ENCODE results near the gene PARP15.
"Not testable (repeated sequence)": the region's sequence is repeated elsewhere in the genome, so short reads cannot be mapped to it uniquely, and the experiment has no call there.

The PARP15 gene

DNA sequence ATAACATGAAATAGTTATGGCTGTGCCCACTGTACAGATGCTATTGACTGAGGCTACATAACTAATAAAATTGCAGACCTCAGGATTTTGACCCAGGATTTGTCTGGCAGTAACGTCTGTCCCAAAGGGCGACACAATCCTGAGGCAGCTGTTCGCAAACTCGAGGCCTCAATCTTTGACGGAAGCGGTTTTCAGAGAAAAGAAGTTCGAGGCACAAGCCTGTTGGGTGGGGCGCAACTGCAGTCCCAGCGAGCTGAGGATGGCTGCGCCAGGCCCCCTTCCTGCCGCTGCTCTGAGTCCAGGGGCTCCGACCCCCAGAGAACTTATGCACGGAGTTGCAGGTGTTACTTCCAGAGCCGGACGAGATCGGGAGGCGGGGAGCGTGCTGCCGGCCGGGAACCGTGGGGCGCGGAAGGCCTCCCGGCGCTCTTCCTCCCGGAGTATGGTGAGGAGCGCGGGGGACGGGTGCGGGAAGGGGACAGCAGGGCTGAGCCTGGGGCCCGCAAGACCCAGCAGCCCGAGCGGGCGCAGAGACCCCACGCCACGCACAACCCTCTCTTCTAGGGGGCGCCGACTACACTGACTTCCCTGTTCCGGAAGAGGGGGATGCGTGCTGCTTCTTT, at the start of gene PARP15:
TSS of gene PARP15 (plus strand) at position 242 of the 623 bp plus-strand sequence. CDS start at position 260, 18 bp downstream.
- FAIRE-seq: no peak

DNA sequence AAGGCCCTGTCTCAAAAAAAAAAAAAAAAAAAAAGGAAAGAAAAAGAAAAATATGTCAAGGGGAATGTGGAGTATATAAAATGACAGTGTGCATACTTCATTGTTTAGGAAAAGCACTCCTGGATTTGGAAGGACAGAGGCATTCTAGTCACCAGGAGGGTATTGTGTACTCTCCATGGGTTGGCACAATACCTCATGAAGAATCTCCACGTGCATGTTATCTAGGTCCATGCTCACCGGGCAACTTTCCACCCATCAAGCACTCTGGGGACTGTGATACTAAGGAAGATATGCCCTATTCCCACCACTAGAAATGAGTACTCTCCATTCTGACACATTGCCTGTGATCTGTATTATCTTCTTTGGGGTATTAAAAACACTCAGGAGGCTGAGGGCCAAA, 47.3 kb upstream of the PARP15 start:
- no peak for FAIRE-seq

DNA sequence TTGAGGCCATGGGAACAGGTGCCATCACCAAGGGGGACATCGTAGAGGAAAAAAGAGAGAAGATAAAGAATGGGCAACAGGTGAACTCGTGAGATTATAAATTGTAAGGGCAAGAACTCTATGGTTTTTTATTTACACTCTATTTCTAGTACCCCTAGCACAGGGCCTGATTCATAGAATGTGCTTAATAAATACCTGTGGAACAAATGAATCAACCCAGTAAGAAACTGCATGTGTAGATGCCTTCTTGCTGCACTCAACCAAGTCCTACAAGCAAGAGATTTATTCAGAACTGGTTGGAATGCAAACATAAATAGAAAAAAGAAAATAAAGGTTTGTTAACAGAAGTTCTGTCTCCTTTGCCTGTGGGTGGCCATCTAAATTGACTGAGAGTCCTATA, 44.0 kb upstream of the PARP15 start:
- FAIRE-seq: no peak

DNA sequence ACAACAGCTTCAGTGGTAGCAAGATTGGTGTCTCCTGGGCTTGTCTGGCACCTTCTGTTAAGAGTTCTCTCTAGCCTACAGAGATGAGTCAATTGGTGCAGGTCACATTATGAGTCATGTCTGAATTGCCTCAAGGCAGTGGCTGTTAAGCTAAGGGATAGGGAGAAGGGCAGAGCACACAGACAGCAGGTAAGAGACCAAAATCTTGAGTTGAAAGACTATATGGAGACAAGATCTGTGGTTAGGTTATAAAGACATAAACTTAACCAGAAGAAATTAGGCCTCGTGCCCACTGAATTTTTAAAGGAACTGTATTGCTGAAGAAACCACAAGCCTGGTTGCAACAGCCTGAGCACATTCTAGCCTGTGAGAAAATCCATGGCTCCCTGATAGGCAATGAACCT, 43.5 kb upstream of the PARP15 start:
- no peak for FAIRE-seq

DNA sequence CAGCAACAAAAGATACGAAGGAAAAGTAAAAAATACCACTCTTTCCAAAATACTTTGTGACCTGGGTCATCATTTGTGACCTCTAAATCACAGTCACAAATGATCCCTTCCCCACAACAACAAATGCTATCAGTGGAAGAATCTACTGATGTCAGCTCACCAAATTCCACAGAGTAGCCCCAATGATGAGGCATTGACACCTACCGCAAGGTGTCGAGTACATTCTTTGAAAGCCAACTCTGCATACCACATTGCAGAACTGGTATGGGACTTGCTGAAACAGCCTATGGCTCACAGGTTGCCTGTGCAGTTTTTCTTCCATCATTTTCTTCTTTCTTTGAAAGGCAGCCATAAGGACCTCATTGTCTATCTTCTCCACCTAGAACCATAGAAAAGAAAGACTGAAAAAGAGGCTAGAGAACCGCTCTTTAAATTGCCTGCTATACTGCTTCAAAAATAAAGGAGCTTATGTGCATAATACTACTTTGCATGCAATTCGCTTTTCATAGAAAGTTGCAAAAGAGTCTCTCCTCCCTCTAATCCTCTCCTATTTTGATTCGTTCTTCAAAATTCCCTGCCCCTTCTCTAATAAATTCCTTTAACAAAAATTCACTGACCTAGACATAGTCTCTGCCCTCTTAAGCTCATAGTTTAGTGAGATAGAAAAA, 41.4 kb upstream of the PARP15 start:
- FAIRE-seq: no peak

DNA sequence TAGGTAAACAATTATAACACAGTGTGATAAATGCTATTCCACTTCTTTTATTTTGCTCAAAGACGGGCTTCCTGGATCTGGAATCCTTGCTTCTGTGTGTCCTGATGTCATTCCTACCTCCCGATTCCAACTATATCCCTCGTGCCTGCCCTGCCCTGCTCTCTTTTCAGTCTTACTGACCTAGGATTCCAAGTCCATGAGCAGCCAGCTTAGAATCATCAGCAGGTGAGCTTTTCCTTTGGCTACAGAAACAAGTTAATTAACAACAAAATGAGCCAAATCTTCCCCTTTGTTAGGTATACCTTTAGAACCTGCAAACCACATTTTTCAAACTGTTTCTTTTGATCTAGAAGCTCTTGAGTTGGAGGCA, 40.8 kb upstream of the PARP15 start:
- no peak for FAIRE-seq

DNA sequence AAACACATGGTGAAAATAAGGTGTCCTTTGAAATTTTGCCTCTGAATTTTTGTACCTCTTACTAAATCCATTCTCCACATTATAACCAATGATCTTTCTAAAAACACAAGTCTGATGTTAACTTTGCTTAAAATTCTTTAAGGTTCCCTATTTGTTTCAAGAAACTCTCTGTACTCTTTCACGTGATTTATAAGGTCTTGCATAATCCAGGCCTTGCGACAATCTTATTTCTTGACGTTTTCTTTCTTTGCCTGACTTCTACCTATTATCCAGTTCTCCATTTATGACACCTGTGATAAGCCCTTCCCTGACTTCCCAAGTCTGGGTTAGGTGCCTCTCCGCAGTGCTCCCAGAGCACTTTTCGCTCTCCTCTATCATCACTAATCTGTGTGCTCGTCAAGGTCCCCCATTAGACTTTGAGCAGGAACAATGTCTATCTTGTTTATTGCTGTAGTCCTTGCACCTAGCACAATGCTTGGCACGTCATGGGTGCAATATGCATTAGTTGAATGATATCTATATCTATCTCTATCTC, 38.4 kb upstream of the PARP15 start:
- FAIRE-seq: no peak

DNA sequence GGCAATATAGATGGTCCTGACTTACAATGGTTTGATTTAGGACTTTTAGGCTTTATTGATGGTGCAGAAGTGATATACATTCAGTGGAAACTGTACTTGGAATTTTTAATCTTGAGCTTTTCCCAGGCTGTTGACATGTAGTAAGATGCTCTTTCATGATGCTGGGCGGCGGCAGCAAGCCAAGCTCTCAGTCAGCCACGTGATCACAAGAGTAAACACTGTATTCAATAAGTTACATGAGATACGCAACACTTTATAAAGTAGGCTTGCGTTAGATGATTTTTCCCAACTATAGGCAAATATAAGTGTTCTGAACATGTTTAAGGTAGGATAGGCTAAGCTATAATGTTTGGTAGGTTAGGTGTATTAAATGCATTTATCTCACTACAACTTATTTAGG, 31.3 kb upstream of the PARP15 start:
- no peak for FAIRE-seq

DNA sequence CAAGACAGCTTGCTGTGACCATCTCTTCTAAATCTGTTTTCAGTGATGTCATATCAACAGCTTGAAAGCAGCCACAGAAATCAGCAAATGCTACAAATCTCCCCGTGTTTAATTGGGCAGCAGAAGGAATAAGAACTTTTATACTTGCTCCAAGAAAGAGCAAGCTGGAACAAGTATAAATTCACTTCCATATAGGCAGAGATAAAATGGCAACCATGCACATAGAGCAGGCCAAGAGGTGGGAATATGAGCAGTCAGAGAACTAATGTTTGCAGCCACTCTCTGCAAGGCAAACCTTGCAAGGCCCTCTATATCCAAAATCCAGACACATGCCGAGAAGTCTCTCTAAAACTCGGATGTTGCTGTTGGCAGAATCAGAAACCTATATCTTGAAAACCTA, 29.4 kb upstream of the PARP15 start:
- no peak for FAIRE-seq

DNA sequence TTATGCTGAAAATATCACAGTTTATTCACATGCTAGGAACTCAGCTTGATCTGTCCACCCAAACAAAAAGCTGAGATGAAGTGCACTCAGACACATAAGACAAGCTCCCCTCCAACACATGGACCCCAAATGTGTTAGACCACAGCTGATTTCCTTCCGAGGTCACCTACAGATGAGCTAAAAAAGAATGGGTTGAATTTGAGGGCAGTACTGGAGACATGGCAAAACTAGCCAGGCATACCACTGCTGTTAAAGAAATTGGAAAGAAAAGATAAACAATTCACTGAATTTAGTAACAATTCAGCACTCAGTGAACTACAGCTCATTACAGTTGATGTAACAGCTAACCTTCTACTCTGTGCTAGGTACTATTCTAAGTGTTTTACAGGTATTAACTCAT, 28.8 kb upstream of the PARP15 start:
- FAIRE-seq: no peak

DNA sequence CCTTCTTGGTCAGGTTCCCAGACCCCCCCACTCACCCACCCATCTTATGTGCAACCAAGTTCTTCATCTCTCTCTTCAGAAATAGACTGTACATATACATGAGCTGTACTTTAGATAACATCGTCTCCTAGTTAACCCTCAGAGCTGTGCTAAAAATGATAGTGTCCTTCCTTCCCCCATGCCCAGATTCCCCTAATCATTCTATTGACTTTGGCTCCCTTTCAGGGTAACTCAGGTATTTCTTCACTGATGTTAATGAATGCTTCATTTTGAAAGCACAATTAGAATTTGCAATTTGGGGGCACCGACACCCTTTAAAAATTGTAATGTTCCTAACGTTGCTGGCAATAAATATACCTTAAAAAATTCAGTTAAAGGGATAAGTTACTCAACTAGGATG, 24.3 kb upstream of the PARP15 start:
- no peak for FAIRE-seq

DNA sequence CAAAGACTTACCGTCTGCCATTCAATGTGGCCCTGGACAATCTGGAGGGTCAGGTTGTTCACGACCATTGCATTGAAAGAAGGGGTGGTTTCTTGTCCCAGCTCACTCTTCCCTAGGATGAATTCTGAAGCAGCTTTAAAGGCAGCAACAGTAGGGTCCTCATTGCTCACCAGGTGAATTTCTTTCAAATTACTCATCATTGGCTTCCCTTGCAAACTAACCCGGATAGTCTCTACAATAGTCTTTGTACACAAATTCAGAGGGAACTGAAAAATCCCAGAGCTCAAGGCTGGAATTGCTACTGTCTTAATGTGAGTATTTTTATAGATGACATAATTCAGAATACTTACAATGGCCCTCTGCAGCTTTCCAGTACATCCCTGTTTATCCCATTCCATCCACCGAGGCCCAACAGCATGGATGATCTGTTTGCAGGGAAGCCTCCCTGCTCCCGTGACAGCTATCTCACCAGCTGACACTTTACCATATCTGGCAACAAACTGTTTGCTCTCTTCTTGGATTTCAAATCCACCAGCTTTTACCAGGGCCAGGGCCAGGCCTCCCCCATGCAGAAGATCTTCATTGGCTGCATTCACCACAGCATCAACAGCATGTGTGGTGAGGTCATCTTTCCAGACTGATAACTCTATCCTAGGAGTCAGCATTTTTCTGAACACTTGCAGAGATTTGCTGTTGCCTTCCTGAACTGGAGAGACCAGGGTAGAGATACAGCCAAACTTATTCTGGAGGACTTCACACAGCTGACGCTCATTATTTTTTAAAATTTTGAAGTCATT, 22.0 kb upstream of the PARP15 start:
- no peak for FAIRE-seq

DNA sequence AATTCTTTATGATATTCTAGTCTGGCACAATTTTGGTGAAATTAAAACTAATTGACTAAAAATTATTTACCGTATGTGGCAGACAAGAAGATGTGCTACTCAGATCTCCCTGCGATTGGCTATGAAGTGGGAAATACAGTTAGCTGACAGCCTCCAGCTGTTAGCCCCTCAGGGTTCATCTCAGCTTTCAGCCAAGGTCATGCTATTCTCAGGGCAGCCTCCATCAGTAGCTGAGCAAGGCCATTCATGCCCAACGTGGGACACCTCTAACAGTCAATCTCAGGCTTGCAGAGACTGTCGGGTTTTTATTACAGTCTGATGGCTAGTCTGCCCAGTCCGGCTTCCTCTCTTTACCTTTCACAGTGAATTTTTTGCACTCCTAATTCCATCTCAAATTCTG, 20.1 kb upstream of the PARP15 start:
- FAIRE-seq: no peak

DNA sequence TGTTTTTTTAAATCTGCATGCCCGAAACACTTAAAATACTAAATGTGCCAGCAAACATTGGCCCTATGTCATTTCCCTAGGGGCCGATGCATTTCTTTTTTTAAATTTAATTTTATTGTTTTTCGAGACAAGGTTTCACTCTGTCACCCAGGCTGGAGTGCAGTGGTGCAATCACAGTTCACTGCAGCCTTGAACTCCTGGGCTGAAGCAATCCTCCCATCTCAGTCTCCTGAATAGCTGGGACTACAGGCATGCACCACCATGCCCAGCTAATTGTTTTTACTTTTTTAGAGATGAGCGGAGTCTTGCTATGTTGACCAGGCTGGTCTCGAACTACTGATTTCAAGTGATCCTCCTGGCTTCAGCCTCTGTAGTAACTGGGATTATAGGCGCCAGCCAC, 18.8 kb upstream of the PARP15 start:
- FAIRE-seq: no peak

DNA sequence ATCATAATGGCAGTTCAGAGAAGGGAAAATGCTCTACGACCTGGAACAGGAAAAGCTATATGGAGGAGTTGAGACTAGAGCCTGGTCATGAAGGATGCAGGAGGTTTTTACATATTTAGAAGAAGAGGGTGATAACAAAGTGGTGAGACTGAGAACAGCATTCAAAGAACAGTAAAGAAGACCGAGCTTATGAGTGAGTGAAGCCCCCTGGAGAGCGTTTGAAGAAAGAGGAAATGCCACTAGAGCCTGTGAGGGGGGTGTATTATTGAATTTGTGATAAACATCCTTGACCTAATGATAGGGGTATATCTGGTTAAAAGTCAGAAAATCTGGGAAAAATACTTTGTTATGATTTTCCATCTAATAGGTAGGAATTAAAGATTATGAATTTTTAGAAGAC, 17.5 kb upstream of the PARP15 start:
- no peak for FAIRE-seq

DNA sequence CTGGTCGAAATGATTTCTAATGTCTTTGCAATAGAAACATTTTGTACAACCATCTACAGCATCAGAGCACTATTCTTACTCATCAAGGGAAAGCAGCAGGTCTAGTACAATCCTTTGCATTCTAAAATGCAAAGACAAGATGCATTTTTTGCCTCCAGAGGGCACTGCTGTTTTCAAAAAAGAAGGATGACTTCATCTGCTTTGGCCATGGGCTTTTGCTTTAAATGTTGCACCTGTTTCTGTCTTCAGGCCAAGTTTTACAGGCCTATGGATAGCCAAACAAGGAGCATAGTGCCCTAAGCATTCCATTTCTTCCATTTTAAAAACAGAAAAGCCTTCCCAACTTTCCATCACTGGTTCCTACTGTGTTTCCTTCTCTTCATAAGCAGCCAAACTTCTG, 16.8 kb upstream of the PARP15 start:
- peak; percentile 95 for FAIRE-seq

DNA sequence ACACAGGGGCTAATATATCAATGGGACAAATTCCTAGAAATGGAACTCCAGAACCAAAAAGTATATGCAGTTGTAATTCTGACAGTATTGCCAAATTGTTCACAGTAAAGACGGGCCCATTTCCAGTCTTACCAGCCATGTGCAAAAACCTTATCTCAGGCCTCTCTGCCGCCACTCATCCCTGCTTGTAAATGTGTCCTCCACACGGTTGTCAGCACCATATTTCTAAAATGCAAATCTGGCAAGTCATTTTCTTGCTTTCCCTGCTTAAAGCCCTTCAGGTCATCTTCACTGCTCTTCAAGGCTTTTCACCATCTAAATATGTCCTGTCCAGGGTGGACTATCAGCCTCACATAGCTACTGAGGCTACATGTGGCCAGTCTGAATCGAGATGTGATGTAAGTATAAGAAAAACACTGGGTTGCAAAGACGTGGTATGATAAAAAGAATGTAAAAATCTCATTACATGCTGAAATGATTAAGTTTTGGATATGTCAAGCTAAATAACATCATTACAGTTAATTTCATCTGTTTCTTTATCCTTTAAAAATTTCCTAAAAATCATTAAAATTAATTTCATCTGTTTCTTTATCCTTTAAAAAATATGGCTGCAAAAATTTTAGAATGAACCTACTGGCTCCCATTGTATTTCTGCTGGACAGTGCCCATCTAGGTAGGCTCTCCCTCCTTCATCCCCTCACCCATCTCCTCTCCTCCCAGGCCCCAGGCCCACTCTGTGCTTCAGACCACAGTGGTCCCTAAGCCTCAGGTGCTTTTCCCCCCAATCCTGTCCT, 14.3 kb upstream of the PARP15 start:
- no peak for FAIRE-seq

DNA sequence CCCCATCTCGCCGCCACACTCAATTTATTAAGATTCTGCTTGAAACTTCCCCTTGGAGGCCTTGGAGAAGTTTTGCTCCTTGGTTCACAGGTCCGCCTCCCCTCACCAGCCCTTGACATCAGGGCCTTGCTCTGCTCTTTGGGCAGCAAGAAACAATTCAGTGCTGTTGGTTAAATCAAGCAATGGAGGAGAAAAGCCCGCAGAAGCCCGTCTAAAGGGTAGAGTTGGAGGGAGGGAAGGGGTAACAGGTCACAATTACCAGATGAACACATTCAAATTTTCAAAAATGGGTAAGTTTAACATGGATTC, 13.8 kb upstream of the PARP15 start:
- FAIRE-seq: no peak

DNA sequence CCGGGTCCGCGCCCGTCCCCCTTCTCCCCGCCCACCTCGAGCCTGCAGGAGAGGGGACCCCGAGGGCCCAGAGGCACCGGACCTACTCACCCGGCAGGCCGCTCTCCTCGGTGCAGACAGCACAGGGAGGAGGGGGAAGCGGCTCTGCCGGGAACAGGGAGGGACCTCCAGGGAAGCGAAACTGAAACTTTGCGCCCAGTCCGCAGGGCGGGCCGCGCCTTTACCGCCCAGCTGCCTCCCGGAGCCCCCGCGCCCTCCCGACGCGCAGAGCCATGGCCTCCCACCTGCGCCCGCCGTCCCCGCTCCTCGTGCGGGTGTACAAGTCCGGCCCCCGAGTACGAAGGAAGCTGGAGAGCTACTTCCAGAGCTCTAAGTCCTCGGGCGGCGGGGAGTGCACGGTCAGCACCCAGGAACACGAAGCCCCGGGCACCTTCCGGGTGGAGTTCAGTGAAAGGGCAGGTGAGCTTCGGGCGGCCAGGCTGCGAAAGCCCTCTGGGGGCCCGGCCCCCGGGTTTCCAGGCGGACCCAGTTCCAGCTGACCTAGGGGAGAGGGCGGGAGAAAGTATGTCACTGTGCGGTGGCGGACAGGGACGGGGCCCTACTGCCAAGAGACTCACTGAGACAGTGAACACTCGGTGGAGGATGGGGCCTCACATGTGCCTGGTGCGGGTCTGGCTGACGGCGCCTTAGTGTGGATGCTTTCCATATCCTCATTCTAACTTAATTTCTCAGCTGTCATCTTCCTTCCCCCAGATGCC, 13.1 kb upstream of the PARP15 start, which contains the start of the genes DTX3L and PARP9:
TSS of gene DTX3L (plus strand) at position 184 of the 758 bp plus-strand sequence. CDS start at position 273, 89 bp downstream.
TSS of gene PARP9 (minus strand) at position 146 of the 758 bp plus-strand sequence. CDS start 4,680 bp downstream, outside the sequence.
- no peak for FAIRE-seq

DNA sequence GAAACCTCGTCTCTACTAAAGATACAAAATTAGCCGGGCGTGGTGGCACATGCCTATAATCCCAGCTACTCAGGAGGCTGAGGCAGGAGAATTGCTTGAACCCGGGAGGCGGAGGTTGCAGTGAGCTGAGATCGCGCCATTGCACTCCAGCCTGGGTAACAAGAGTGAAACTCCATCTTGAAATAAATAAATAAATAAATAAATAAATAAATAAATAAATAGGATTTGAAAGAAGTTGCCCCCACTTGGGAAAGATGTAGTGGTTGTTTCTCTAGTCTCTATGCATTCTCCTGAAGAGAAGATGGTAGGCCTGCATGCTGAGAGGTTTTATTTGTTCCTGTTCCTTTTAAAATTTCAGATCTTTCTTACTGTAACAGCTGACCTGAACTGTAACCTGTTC, 9.3 kb upstream of the PARP15 start:
- not testable (repeated sequence) for FAIRE-seq

DNA sequence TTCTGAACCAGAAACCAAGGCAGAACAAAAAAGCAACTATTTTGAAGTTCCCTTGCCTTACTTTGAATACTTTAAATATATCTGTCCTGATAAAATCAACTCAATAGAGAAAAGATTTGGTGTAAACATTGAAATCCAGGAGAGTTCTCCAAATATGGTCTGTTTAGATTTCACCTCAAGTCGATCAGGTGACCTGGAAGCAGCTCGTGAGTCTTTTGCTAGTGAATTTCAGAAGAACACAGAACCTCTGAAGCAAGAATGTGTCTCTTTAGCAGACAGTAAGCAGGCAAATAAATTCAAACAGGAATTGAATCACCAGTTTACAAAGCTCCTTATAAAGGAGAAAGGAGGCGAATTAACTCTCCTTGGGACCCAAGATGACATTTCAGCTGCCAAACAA, 8.7 kb upstream of the PARP15 start:
- FAIRE-seq: no peak

DNA sequence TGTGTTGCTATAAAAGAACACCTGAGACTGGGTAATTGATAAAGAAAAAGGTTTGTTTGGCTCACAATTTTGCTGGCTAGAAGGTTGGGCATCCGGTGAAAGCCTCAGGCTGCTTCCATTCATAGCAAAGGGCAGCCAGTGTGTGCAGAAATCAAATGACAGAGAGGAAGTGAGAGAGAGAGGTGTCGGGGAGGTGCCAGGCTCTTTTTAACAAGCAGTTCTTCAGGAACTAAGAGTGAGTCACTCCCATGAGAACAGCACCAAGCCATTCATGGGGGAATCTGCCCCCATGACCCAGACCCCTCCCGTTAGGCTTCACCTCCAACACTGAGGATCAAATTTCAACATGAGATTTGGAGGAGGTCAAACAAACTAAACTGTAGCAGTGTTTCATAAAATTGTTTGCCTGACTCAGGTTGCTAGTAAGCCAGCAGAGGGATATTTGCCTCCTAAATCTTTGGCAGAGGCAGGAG, 4.5 kb upstream of the PARP15 start:
- no peak for FAIRE-seq
